DND-41 (cell line): ENCODE results near the gene TRIOBP.

Experiments used
- ATAC-seq: fragments of 200-7000 bp; cut with Tn5 transposase; 3 replicates; pipeline ENCODE4 v1.9.1; 2021; ENCODE audit warnings: low read depth; ENCODE audit not compliant: insufficient read depth
- DNase-seq: peaks from one replicate; pipeline ENCODE4 v3.0.0-alpha.2; 2020
- H2AFZ ChIP-seq: 2 replicates; pipeline ENCODE4 v1.6.0; 2012; ENCODE audit warnings: low read depth, low read length
- H3K27ac ChIP-seq: 2 replicates; pipeline ENCODE4 v1.5.1; 2012; ENCODE audit warnings: low read length, inconsistent platforms
- H3K27me3 ChIP-seq: fragments of 200-600 bp; sonication (generic); 2 replicates; pipeline ENCODE4 v1.6.0; 2012; ENCODE audit warnings: low read length, mild to moderate bottlenecking, inconsistent platforms; ENCODE audit not compliant: insufficient read depth, poor library complexity
- H3K36me3 ChIP-seq: 2 replicates; pipeline ENCODE4 v1.5.1; 2012; ENCODE audit warnings: low read length, inconsistent platforms; ENCODE audit not compliant: insufficient read depth
- H3K4me1 ChIP-seq: 2 replicates; pipeline ENCODE4 v1.5.1; 2012; ENCODE audit warnings: mild to moderate bottlenecking, low read length; ENCODE audit not compliant: insufficient read depth
- H3K4me2 ChIP-seq: 2 replicates; pipeline ENCODE4 v1.6.0; 2012; ENCODE audit warnings: mild to moderate bottlenecking, moderate library complexity, low read length, inconsistent platforms; ENCODE audit not compliant: insufficient read depth
- H3K4me3 ChIP-seq, 2 experiments: fragments of 200-600 bp in 1 of 2; shearing (Covaris generic) in 1 of 2; 2 replicates each; pipeline ENCODE4 v1.5.1; 2012 to 2016; ENCODE audit warnings: inconsistent platforms in 2 of 2, low read length in 2 of 2, mild to moderate bottlenecking in 2 of 2, low read depth in 1 of 2, moderate library complexity in 1 of 2
- H3K79me2 ChIP-seq: 2 replicates; pipeline ENCODE4 v1.6.0; 2012; ENCODE audit warnings: low read length, inconsistent platforms; ENCODE audit not compliant: insufficient read depth
- H3K9ac ChIP-seq: 2 replicates; pipeline ENCODE4 v1.6.0; 2012; ENCODE audit warnings: low read depth, mild to moderate bottlenecking, inconsistent platforms, low read length, moderate library complexity
- H3K9me3 ChIP-seq: 2 replicates; pipeline ENCODE4 v1.5.1; 2012; ENCODE audit warnings: low read length, moderate library complexity, mild to moderate bottlenecking, inconsistent platforms; ENCODE audit not compliant: insufficient read depth, severe bottlenecking
- H4K20me1 ChIP-seq: 2 replicates; pipeline ENCODE4 v1.6.0; 2012; ENCODE audit warnings: low read length; ENCODE audit not compliant: insufficient read depth
- CTCF ChIP-seq: IDR thresholded peaks from 2 replicates; pipeline ENCODE4 v1.5.1; 2012; ENCODE audit warnings: borderline replicate concordance, low read length, moderate library complexity, mild to moderate bottlenecking; ENCODE audit not compliant: poor library complexity, severe bottlenecking; ENCODE audit errors: extremely low read depth
- EZH2 ChIP-seq: IDR thresholded peaks from 3 replicates; pipeline ENCODE4 v1.6.1; 2012; ENCODE audit warnings: borderline replicate concordance, low read depth, mild to moderate bottlenecking, moderate library complexity, low read length, inconsistent platforms; ENCODE audit not compliant: severe bottlenecking

Gene TRIOBP

DNA sequence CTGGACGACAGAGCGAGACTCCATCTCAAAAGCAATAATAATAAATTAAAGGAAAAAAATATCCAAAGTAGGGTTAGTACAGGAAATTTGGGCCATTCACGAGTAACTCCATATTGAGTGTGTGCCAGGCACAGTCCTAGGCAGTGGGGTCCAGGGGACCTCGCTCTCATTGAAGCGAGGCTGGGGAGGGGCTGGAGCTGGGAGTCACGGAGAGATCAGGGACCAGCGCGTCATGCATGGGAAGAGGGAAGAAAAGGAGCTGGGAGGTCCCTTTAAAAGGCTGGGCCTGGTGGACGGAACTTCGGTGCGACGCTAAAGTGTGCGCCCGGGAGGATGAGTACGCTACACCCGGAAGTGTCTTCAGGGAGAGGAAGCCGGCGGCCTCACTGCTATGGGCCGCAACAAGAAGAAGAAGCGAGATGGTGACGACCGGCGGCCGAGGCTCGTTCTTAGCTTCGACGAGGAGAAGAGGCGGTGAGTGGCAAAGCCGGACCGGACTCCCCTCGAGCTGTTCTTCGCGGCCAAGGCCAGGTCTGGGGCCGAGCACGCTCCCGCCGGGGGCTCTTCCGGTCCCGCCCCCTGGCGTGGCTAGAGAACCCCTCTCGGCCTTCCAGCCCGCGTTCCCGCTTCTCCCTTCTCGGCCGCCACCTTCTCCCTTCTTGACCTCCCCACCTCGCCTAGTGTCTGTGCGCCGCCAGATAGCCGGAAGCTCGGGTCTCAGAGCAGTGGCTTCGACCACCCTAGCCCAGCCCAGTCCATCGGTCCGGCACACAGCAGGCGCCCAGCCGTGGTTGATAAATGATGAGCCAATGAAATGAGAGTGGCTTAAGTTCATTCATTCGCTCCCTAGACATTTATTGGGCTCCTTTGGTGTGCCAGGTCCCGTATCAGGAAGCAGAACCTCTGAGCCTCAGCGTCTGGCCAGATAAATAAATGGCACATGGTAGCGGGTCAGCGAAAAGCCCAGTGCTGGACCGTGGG, 10.6 kb upstream of the TRIOBP start, which contains the start of gene NOL12:
Gene NOL12, plus strand, starts transcription at position 342 of the 981 bp plus-strand sequence. Its CDS starts 50 bp downstream, at position 392.
- ATAC-seq (peak; percentile 92), DNase-seq (peak; percentile 89)
- Histone ChIP-seq H3K79me2 (peaks cover 31% of the 10 kb centered on the region), H3K4me2 (peak within 1 kb of the TSS; percentile 98), H3K9me3 (no peaks in the 10 kb centered on the region), H4K20me1 (peaks cover 5% of the 10 kb centered on the region; the same call in 1 of the 2 replicates), H3K27me3 (no peaks in the 10 kb centered on the region), H2AFZ (peak within 1 kb of the TSS; percentile 93), H3K4me1 (peaks cover 31% of the 10 kb centered on the region), H3K4me3 (peak within 1 kb of the TSS; percentile 98 to 100), H3K27ac (peak within 1 kb of the TSS; percentile 95), H3K36me3 (peaks cover 40% of the 10 kb centered on the region), H3K9ac (peak within 1 kb of the TSS; percentile 97)
- no peak for TF ChIP-seq EZH2
- TF ChIP-seq CTCF = no peak

DNA sequence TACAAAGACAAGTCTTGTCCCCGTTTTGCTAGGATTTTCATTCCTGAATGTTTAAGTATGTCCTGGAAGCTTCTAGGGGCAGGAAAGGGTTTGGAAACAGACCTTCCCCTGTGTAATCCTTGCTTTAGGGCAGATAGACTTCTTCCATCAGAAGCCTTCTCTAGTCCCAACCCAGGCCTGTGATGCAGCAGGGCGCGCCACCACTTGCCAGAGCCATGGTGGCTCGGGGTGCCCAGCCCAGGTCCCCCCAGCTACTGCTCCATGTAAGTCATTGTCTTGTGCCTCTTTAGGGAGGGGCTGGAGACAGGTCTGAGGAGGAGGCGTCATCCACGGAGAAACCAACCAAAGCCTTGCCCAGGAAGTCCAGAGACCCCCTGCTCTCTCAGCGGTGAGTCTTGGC, 6.4 kb upstream of the TRIOBP start:
- H2AFZ ChIP-seq = no peak overlapping the region
- H4K20me1 ChIP-seq = peaks cover 11% of the 10 kb centered on the region; the same call in 1 of the 2 replicates
- H3K27me3 ChIP-seq = no peaks in the 10 kb centered on the region
- no peak overlapping the region for H3K9ac ChIP-seq
- TF ChIP-seq EZH2 (no peak), CTCF (no peak)
- peaks cover 31% of the 10 kb centered on the region for H3K79me2 ChIP-seq
- no peak overlapping the region for H3K4me2 ChIP-seq
- H3K4me3 ChIP-seq = no peak overlapping the region
- peaks cover 27% of the 10 kb centered on the region for H3K4me1 ChIP-seq
- no peaks in the 10 kb centered on the region for H3K9me3 ChIP-seq
- peaks cover 66% of the 10 kb centered on the region for H3K36me3 ChIP-seq
- no peak overlapping the region for H3K27ac ChIP-seq
- DNase-seq (no peak), ATAC-seq (no peak)

- no peak for TF ChIP-seq EZH2
- TF ChIP-seq CTCF = no peak
- H3K4me3 ChIP-seq = no peak overlapping the region
- peaks cover 11% of the 10 kb centered on the region; the same call in 1 of the 2 replicates for H4K20me1 ChIP-seq
- H2AFZ ChIP-seq = no peak overlapping the region
- DNase-seq = no peak
- H3K79me2 ChIP-seq = peaks cover 31% of the 10 kb centered on the region
- no peak overlapping the region for H3K27ac ChIP-seq
- peaks cover 66% of the 10 kb centered on the region for H3K36me3 ChIP-seq
- no peak for ATAC-seq
- H3K27me3 ChIP-seq = no peaks in the 10 kb centered on the region
- no peaks in the 10 kb centered on the region for H3K9me3 ChIP-seq
- no peak overlapping the region for H3K9ac ChIP-seq
- H3K4me1 ChIP-seq = peaks cover 21% of the 10 kb centered on the region
- H3K4me2 ChIP-seq = no peak overlapping the region
These were observed 5.8 kb upstream of the TRIOBP start for GRCh38 chr22:37690901-37691504.
